Measurements from ENCODE around the gene SYNE1.
A peak's percentile ranks its signal among the peaks of the same experiment; 100 is the strongest.
"Not testable (repeated sequence)": the region's sequence is repeated elsewhere in the genome, so short reads cannot be mapped to it uniquely, and the experiment has no call there.

SYNE1 gene

GRCh38 chr6:152637296-152638047 is at the start of gene SYNE1:
TSS of gene SYNE1 (minus strand) at chr6:152637362. CDS start at chr6:152628331, 9,031 bp downstream.
- DNase-seq (ENCODE audit: low spot score), result peak; percentile 21

- no peak for DNase-seq (ENCODE audit: low spot score)
Observed at GRCh38 chr6:152685819-152686218, 48.7 kb upstream of the SYNE1 start.

- not testable (repeated sequence) for DNase-seq (ENCODE audit: low spot score)
Observed at GRCh38 chr6:152682935-152683334, 45.8 kb upstream of the SYNE1 start.

GRCh38 chr6:152682141-152682540 is 45.0 kb upstream of the SYNE1 start:
- DNase-seq (ENCODE audit: low spot score), result no peak

- DNase-seq (ENCODE audit: low spot score), result no peak
Observed at GRCh38 chr6:152680879-152681517, 43.8 kb upstream of the SYNE1 start.

- DNase-seq (ENCODE audit: low spot score), result no peak
Observed at GRCh38 chr6:152680151-152680550, 43.0 kb upstream of the SYNE1 start.

GRCh38 chr6:152673236-152673635 is 36.1 kb upstream of the SYNE1 start:
- no peak for DNase-seq (ENCODE audit: low spot score)

- no peak for DNase-seq (ENCODE audit: low spot score)
Observed at GRCh38 chr6:152671171-152671570, 34.0 kb upstream of the SYNE1 start.

- peak; percentile 10 for DNase-seq (ENCODE audit: low spot score)
Observed at GRCh38 chr6:152669895-152670294, 32.7 kb upstream of the SYNE1 start.

- no peak for DNase-seq (ENCODE audit: low spot score)
Observed at GRCh38 chr6:152661776-152662175, 24.6 kb upstream of the SYNE1 start.

- no peak for DNase-seq (ENCODE audit: low spot score)
Observed at GRCh38 chr6:152651986-152652385, 14.8 kb upstream of the SYNE1 start.

GRCh38 chr6:152648105-152648504 is 10.9 kb upstream of the SYNE1 start:
- peak; percentile 17 for DNase-seq (ENCODE audit: low spot score)

GRCh38 chr6:152646732-152647131 is 9.6 kb upstream of the SYNE1 start:
- not testable (repeated sequence) for DNase-seq (ENCODE audit: low spot score)

GRCh38 chr6:152642578-152643375 is 5.6 kb upstream of the SYNE1 start:
- peak; percentile 60 for DNase-seq (ENCODE audit: low spot score)

GRCh38 chr6:152636609-152637295 is 410 bp downstream of the SYNE1 start:
- DNase-seq (ENCODE audit: low spot score), result peak; percentile 75

GRCh38 chr6:152636021-152636608 is 1.0 kb downstream of the SYNE1 start:
- DNase-seq (ENCODE audit: low spot score), result peak; percentile 56

- DNase-seq (ENCODE audit: low spot score), result no peak
Observed at GRCh38 chr6:152634773-152635172, 2.4 kb downstream of the SYNE1 start.

GRCh38 chr6:152632121-152632782 is 4.9 kb downstream of the SYNE1 start:
- DNase-seq (ENCODE audit: low spot score), result no peak

- DNase-seq (ENCODE audit: low spot score), result no peak
Observed at GRCh38 chr6:152631376-152631775, 5.8 kb downstream of the SYNE1 start.

GRCh38 chr6:152630832-152631231 is 6.3 kb downstream of the SYNE1 start:
- DNase-seq (ENCODE audit: low spot score), result no peak

- DNase-seq (ENCODE audit: low spot score), result no peak
Observed at GRCh38 chr6:152625213-152625612, 11.9 kb downstream of the SYNE1 start.
